Measurements from ENCODE around the gene ADRA1B.

ADRA1B gene

GRCh38 chr5:159902444-159903121 lies 13.7 kb upstream of the ADRA1B start:
- DNase-seq, result no peak

- DNase-seq, result no peak
Measured at GRCh38 chr5:159903131-159903530, 13.2 kb upstream of the ADRA1B start.

GRCh38 chr5:159904874-159905273 lies 11.4 kb upstream of the ADRA1B start:
- no peak for DNase-seq

- no peak for DNase-seq
Measured at GRCh38 chr5:159905496-159905895, 10.8 kb upstream of the ADRA1B start.

GRCh38 chr5:159906463-159906862 lies 9.8 kb upstream of the ADRA1B start:
- no peak for DNase-seq

- no peak for DNase-seq
Measured at GRCh38 chr5:159906943-159907342, 9.3 kb upstream of the ADRA1B start.

GRCh38 chr5:159907689-159908590 lies 8.3 kb upstream of the ADRA1B start:
- DNase-seq, result no peak

- DNase-seq, result no peak
Measured at GRCh38 chr5:159908591-159908940, 7.7 kb upstream of the ADRA1B start.

GRCh38 chr5:159909126-159909525 lies 7.2 kb upstream of the ADRA1B start:
- DNase-seq, result no peak

GRCh38 chr5:159910207-159910842 lies 6.0 kb upstream of the ADRA1B start:
- DNase-seq, result no peak

- DNase-seq, result no peak
Measured at GRCh38 chr5:159910843-159911229, 5.4 kb upstream of the ADRA1B start.

GRCh38 chr5:159911349-159911748 lies 4.9 kb upstream of the ADRA1B start:
- DNase-seq, result no peak

- no peak for DNase-seq
Measured at GRCh38 chr5:159912033-159912800, 4.1 kb upstream of the ADRA1B start.

GRCh38 chr5:159913048-159913447 lies 3.2 kb upstream of the ADRA1B start:
- DNase-seq, result no peak

GRCh38 chr5:159913501-159913900 lies 2.8 kb upstream of the ADRA1B start:
- no peak for DNase-seq

GRCh38 chr5:159916841-159917761 lies 819 bp downstream of the ADRA1B start:
- no peak for DNase-seq

GRCh38 chr5:159917994-159918393 lies 1.7 kb downstream of the ADRA1B start:
- DNase-seq, result no peak

- no peak for DNase-seq
Measured at GRCh38 chr5:159921721-159922120, 5.4 kb downstream of the ADRA1B start.

- DNase-seq, result no peak
Measured at GRCh38 chr5:159923008-159923407, 6.7 kb downstream of the ADRA1B start.

GRCh38 chr5:159928122-159928909 lies 12.0 kb downstream of the ADRA1B start:
- DNase-seq, result no peak

- DNase-seq, result no peak
Measured at GRCh38 chr5:159929176-159929575, 12.9 kb downstream of the ADRA1B start.

Data from T-helper 2 cell (primary cell).